Liver (tissue), 9 donors: ENCODE data around the gene TMEM266. TPM values are rescaled to one million over a fixed set of nuclear protein-coding genes. Genes with fewer than 3 reads are reported as not detected.

Experiments
- DNase-seq: peaks from one replicate; pipeline ENCODE4 v3.0.0-alpha.2; 2017; ENCODE audit warnings: low spot score
- H3K27ac ChIP-seq, 2 donors: one replicate each; pipeline ENCODE4 v1.7.0; 2013; ENCODE audit warnings: inconsistent platforms in 2 of 2, low read length in 2 of 2, control low read depth in 1 of 2, low read depth in 1 of 2, mild to moderate bottlenecking in 1 of 2
- H3K27me3 ChIP-seq, 4 donors: one replicate each; pipeline versions ENCODE4 v1.6.1 to v1.7.0; 2013; ENCODE audit warnings: low read length in 3 of 4, inconsistent platforms in 1 of 4, mild to moderate bottlenecking in 1 of 4, moderate library complexity in 1 of 4; ENCODE audit not compliant: control insufficient read depth in 4 of 4, insufficient read depth in 4 of 4
- H3K36me3 ChIP-seq, 4 donors: one replicate each; pipeline versions ENCODE4 v1.6.1 to v1.7.0; 2013; ENCODE audit warnings: low read length in 3 of 4, mild to moderate bottlenecking in 3 of 4, low read depth in 1 of 4, moderate library complexity in 1 of 4; ENCODE audit not compliant: control insufficient read depth in 4 of 4, insufficient read depth in 3 of 4
- H3K4me1 ChIP-seq, 4 donors: one replicate each; pipeline versions ENCODE4 v1.6.1 to v1.7.0; 2013; ENCODE audit warnings: low read length in 3 of 4, mild to moderate bottlenecking in 3 of 4, moderate library complexity in 1 of 4; ENCODE audit not compliant: control insufficient read depth in 4 of 4, insufficient read depth in 4 of 4
- H3K4me3 ChIP-seq, 3 donors: one replicate each; pipeline versions ENCODE4 v1.6.1 to v1.7.0; 2013; ENCODE audit warnings: low read length in 3 of 3, control low read depth in 1 of 3, low read depth in 1 of 3, mild to moderate bottlenecking in 1 of 3
- H3K9ac ChIP-seq, 2 donors: one replicate each; pipeline ENCODE4 v1.7.0; 2013; ENCODE audit warnings: low read length in 2 of 2, mild to moderate bottlenecking in 2 of 2, moderate library complexity in 2 of 2, control low read depth in 1 of 2, low read depth in 1 of 2
- H3K9me3 ChIP-seq, 4 donors: one replicate each; pipeline versions ENCODE4 v1.6.1 to v1.7.0; 2013; ENCODE audit warnings: low read length in 3 of 4; ENCODE audit not compliant: control insufficient read depth in 4 of 4
- EGR1 ChIP-seq, 2 donors: IDR thresholded peaks; 2 replicates each; pipeline ENCODE4 v1.6.1; 2016 to 2018; ENCODE audit warnings: antibody characterized with exemption in 2 of 2, low read depth in 2 of 2
- FOXA1 ChIP-seq: IDR thresholded peaks from 2 replicates; pipeline ENCODE4 v1.6.1; 2016; ENCODE audit warnings: antibody characterized with exemption
- FOXA2 ChIP-seq: IDR thresholded peaks from 2 replicates; pipeline ENCODE4 v1.6.1; 2016; ENCODE audit warnings: antibody characterized with exemption
- GABPA ChIP-seq, 2 donors: IDR thresholded peaks in 1 of 2; conservative IDR thresholded peaks in 1 of 2; 2 replicates each; pipeline ENCODE4 v1.6.1; 2016; ENCODE audit warnings: antibody characterized with exemption in 2 of 2, mild to moderate bottlenecking in 1 of 2, moderate library complexity in 1 of 2
- HNF4A ChIP-seq, 2 donors: conservative IDR thresholded peaks; 2 replicates each; pipeline ENCODE4 v1.6.1; 2016; ENCODE audit warnings: antibody characterized with exemption in 2 of 2, mild to moderate bottlenecking in 2 of 2
- HNF4G ChIP-seq: IDR thresholded peaks from 2 replicates; pipeline ENCODE4 v1.6.1; 2016; ENCODE audit warnings: antibody characterized with exemption
- JUND ChIP-seq, 2 donors: IDR thresholded peaks; 2 replicates each; pipeline ENCODE4 v1.6.1; 2016; ENCODE audit warnings: antibody characterized with exemption in 2 of 2
- MAX ChIP-seq: IDR thresholded peaks from 2 replicates; pipeline ENCODE4 v1.6.1; 2016; ENCODE audit warnings: antibody characterized with exemption
- NR2F2 ChIP-seq: IDR thresholded peaks from 2 replicates; pipeline ENCODE4 v1.6.1; 2016; ENCODE audit warnings: antibody characterized with exemption
- RAD21 ChIP-seq, 2 donors: IDR thresholded peaks; 2 replicates each; pipeline ENCODE4 v1.6.1; 2016; ENCODE audit warnings: antibody characterized with exemption in 2 of 2, mild to moderate bottlenecking in 2 of 2
- RXRA ChIP-seq, 2 donors: IDR thresholded peaks; 2 replicates each; pipeline ENCODE4 v1.6.1; 2017 to 2018; ENCODE audit warnings: antibody characterized with exemption in 2 of 2, mild to moderate bottlenecking in 1 of 2
- SP1 ChIP-seq: IDR thresholded peaks from 2 replicates; pipeline ENCODE4 v1.6.1; 2018; ENCODE audit warnings: antibody characterized with exemption, mild to moderate bottlenecking
- TAF1 ChIP-seq: conservative IDR thresholded peaks from 2 replicates; pipeline ENCODE4 v1.6.1; 2016; ENCODE audit warnings: antibody characterized with exemption, mild to moderate bottlenecking
- WGBS: extraction: QIAGEN DNeasy Blood & Tissue Kit; methylation state at CpG from one replicate; pipeline ENCODE4 v1.1.7; 2013; 5-methylcytosine and 5-hydroxymethylcytosine counted together
- polyA plus RNA-seq, 2 donors: library from polyadenylated mRNA; stranded (reverse) in 1 of 2; unstranded in 1 of 2; fragments of 200-250 nt in 1 of 2; fragments of >200 nt in 1 of 2; fragmentation: Nextera tagmentation in 1 of 2; extraction: Ambion mirVana in 1 of 2; gene quantifications; one replicate each; pipeline versions ENCODE4 v1.2.1 to v1.2.3, GENCODE V29; 2013 to 2015
- total RNA-seq, 2 donors: library from RNA; depleted of rRNA; stranded (reverse); fragments of >200 nt; gene quantifications; one replicate each; pipeline ENCODE4 v1.2.3, GENCODE V29; 2014
- TF ChIP-seq, protein P1 (sequence below): IDR thresholded peaks from 2 replicates; pipeline ENCODE4 v1.6.1; 2016; ENCODE audit warnings: antibody characterized with exemption, mild to moderate bottlenecking
- TF ChIP-seq, protein P2 (sequence below): fragments of 150-350 bp; IDR thresholded peaks from 2 replicates; pipeline ENCODE4 v1.5.1; 2017; ENCODE audit warnings: improper control_type of control experiment, low read depth, low read length; ENCODE audit not compliant: missing input control
- TF ChIP-seq, protein P3 (sequence below): IDR thresholded peaks from 2 replicates; pipeline ENCODE4 v1.6.1; 2016; ENCODE audit warnings: antibody characterized with exemption
- TF ChIP-seq, protein P4 (sequence below): IDR thresholded peaks from 2 replicates; pipeline ENCODE4 v1.6.1; 2016; ENCODE audit warnings: antibody characterized with exemption
- donor health status: healthy.
- donor health status: healthy.
- donor health status: healthy.
- donor health status: healthy.
- donor health status: healthy.

Gene TMEM266
- total and polyA plus RNA-seq, 4 donors: 0.25 to 1.3 TPM; not detected in 2

GRCh38 chr15:76107169-76107568 is 47.4 kb downstream of the TMEM266 start:
- DNase-seq: no peak
- TF ChIP-seq GABPA (IDR thresholded peaks at IDR 0.05 in 1 of 2, conservative IDR thresholded peaks at IDR 0.05 in 1 of 2) (no peak), SP1 (no peak), HNF4G (no peak), TAF1 (no peak), FOXA1 (no peak), RAD21 (IDR thresholded peaks at IDR 0.05) (no peak), NR2F2 (no peak)
- TF ChIP-seq, protein P1, sequence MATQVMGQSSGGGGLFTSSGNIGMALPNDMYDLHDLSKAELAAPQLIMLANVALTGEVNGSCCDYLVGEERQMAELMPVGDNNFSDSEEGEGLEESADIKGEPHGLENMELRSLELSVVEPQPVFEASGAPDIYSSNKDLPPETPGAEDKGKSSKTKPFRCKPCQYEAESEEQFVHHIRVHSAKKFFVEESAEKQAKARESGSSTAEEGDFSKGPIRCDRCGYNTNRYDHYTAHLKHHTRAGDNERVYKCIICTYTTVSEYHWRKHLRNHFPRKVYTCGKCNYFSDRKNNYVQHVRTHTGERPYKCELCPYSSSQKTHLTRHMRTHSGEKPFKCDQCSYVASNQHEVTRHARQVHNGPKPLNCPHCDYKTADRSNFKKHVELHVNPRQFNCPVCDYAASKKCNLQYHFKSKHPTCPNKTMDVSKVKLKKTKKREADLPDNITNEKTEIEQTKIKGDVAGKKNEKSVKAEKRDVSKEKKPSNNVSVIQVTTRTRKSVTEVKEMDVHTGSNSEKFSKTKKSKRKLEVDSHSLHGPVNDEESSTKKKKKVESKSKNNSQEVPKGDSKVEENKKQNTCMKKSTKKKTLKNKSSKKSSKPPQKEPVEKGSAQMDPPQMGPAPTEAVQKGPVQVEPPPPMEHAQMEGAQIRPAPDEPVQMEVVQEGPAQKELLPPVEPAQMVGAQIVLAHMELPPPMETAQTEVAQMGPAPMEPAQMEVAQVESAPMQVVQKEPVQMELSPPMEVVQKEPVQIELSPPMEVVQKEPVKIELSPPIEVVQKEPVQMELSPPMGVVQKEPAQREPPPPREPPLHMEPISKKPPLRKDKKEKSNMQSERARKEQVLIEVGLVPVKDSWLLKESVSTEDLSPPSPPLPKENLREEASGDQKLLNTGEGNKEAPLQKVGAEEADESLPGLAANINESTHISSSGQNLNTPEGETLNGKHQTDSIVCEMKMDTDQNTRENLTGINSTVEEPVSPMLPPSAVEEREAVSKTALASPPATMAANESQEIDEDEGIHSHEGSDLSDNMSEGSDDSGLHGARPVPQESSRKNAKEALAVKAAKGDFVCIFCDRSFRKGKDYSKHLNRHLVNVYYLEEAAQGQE: no peak
- TF ChIP-seq, protein P2, sequence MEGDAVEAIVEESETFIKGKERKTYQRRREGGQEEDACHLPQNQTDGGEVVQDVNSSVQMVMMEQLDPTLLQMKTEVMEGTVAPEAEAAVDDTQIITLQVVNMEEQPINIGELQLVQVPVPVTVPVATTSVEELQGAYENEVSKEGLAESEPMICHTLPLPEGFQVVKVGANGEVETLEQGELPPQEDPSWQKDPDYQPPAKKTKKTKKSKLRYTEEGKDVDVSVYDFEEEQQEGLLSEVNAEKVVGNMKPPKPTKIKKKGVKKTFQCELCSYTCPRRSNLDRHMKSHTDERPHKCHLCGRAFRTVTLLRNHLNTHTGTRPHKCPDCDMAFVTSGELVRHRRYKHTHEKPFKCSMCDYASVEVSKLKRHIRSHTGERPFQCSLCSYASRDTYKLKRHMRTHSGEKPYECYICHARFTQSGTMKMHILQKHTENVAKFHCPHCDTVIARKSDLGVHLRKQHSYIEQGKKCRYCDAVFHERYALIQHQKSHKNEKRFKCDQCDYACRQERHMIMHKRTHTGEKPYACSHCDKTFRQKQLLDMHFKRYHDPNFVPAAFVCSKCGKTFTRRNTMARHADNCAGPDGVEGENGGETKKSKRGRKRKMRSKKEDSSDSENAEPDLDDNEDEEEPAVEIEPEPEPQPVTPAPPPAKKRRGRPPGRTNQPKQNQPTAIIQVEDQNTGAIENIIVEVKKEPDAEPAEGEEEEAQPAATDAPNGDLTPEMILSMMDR: no peak
- 87% methylated on average over 6 of the region's 6 CpGs for WGBS

DNA sequence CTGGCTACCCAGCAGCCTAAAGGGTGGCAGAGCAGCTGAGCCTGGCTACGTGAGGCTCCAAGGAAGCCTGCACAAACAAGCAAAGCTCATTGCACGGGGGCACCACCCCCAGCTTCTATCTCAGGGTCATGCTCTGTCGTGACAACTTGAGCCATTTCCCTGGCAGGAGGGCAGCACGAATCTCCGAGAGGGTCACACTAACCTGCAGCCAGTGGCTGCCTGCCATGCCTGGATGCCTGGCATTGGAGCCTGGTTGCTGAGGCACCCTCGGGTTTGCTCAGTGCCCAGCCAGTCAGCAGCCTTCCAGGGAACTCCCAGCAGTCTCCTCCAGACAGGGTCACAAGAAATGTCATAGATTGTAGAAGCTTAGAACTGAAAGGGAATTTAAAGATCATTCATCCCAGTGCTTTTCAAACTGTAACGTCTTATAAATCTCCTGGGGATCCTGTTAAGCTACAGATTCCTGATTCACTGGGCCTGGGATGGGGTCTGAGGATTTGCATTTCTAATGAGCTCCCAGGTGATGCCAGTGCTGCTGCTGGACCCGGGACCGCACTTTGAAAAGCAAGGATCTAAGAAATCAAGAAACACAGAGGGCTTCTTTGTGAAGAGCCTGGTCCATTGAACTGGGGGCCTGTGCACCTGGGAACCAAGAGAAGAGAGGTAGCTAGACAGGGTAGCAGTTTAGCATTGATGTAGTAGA is 48.4 kb downstream of the TMEM266 start:
- Histone ChIP-seq H3K27me3 (no peaks in the 10 kb centered on the region), H3K4me3 (no peak overlapping the region), H3K4me1 (no peaks in the 10 kb centered on the region), H3K36me3 (no peaks in the 10 kb centered on the region), H3K9me3 (no peaks in the 10 kb centered on the region), H3K27ac (no peak overlapping the region), H3K9ac (no peak overlapping the region)
- DNase-seq: no peak
- 74% methylated on average over 9 of the region's 9 CpGs for WGBS
- TF ChIP-seq EGR1 (IDR thresholded peaks at IDR 0.05; ENCODE audit: low read depth in 2 of 2): no peak
- TF ChIP-seq HNF4G: no peak
- TF ChIP-seq HNF4A (conservative IDR thresholded peaks at IDR 0.05): no peak
- TF ChIP-seq FOXA1: no peak
- TF ChIP-seq JUND (IDR thresholded peaks at IDR 0.05): no peak
- TF ChIP-seq MAX: no peak
- TF ChIP-seq, protein P3, sequence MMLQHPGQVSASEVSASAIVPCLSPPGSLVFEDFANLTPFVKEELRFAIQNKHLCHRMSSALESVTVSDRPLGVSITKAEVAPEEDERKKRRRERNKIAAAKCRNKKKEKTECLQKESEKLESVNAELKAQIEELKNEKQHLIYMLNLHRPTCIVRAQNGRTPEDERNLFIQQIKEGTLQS: no peak
- TF ChIP-seq, protein P2: no peak
- TF ChIP-seq, protein P4, sequence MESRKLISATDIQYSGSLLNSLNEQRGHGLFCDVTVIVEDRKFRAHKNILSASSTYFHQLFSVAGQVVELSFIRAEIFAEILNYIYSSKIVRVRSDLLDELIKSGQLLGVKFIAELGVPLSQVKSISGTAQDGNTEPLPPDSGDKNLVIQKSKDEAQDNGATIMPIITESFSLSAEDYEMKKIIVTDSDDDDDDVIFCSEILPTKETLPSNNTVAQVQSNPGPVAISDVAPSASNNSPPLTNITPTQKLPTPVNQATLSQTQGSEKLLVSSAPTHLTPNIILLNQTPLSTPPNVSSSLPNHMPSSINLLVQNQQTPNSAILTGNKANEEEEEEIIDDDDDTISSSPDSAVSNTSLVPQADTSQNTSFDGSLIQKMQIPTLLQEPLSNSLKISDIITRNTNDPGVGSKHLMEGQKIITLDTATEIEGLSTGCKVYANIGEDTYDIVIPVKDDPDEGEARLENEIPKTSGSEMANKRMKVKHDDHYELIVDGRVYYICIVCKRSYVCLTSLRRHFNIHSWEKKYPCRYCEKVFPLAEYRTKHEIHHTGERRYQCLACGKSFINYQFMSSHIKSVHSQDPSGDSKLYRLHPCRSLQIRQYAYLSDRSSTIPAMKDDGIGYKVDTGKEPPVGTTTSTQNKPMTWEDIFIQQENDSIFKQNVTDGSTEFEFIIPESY: no peak
- TF ChIP-seq SP1: no peak
- TF ChIP-seq TAF1: no peak
- no peak for TF ChIP-seq GABPA (IDR thresholded peaks at IDR 0.05 in 1 of 2, conservative IDR thresholded peaks at IDR 0.05 in 1 of 2)
- no peak for TF ChIP-seq NR2F2
- TF ChIP-seq, protein P1: no peak
- no peak for TF ChIP-seq RXRA (IDR thresholded peaks at IDR 0.05)
- TF ChIP-seq FOXA2: no peak

More at GRCh38 chr15:76107169-76107568, 47.4 kb downstream of the TMEM266 start:
- no peaks in the 10 kb centered on the region for H3K4me1 ChIP-seq
- no peak overlapping the region for H3K9ac ChIP-seq
- H3K4me3 ChIP-seq: no peak overlapping the region
- no peak overlapping the region for H3K27ac ChIP-seq
- H3K36me3 ChIP-seq: no peaks in the 10 kb centered on the region
- no peaks in the 10 kb centered on the region for H3K27me3 ChIP-seq
- H3K9me3 ChIP-seq: no peaks in the 10 kb centered on the region
